GM23248 (cell line): ENCODE results near the gene ZGPAT.

Source experiments
- EZH2 ChIP-seq: fragments of 200-600 bp; sonication (generic); IDR thresholded peaks from 2 replicates; pipeline ENCODE4 v1.6.1; 2018; ENCODE audit warnings: antibody characterized with exemption, mild to moderate bottlenecking; ENCODE audit not compliant: insufficient read depth, poor library complexity, severe bottlenecking
- EZH2phosphoT487 ChIP-seq: fragments of 200-600 bp; sonication (generic); IDR thresholded peaks from 2 replicates; pipeline ENCODE4 v1.6.1; 2018; ENCODE audit warnings: antibody characterized with exemption, moderate library complexity, mild to moderate bottlenecking, low read depth; ENCODE audit not compliant: insufficient read depth

DNA sequence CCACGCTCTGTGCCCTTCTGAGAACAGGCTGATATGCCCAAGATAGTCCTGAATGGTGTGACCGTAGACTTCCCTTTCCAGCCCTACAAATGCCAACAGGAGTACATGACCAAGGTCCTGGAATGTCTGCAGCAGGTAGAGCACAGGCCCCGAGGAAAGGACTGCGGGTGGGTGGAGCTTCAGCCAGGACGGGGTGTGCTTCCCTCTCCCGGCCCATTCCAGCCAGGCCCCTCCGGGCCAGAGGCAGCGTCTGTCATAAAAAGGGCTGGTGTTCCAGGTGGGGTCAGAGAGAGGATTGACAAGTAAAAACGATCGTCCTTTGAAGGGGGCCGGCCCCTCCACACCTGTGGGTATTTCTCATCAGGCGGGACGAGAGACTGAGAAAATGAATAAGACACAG is 48.5 kb upstream of the ZGPAT start:
- TF ChIP-seq EZH2phosphoT487 (no peak), EZH2 (no peak)
